ENCODE measurements around the gene FGFBP1.
"Not testable (repeated sequence)": the region's sequence is repeated elsewhere in the genome, so short reads cannot be mapped to it uniquely, and the experiment has no call there.

FGFBP1 gene

DNA sequence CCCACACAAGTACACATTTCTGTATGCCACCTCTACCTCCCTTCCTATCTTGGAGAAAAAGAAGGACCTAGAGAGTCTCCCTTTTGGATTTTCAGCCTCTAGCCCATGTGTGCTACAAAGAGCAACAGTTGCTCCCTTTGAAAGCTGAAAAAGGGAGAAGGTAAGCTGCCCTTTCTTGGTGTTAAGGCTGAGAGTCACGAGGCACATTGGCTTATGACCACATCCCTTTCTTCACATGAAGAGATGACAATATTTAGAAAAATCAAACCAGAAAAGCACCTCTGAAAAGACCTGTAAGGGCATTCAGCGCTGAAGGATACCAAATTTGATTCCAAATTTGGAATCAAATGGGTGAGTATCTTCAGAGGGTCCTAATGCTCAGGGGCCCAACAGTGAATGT lies 6.4 kb upstream of the FGFBP1 start:
- no peak for DNase-seq

DNA sequence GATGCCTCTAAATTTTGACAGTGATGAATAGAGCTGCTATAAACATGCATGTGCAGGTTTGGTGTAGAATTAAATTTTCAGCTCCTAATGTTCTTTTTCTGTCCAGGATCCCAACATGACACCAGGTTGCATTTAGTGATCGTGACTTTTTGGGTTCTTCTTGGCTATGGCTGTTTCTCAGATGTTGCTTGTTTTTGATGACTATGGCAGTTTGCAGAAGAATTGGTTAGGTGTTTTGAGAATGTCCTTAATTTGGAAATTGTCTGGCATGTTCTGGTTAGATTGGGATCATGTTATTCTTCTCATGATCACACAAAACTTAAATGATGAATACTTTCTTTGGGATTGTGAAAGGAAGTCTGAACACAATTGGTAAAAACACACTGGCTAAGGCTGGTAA lies 3.7 kb upstream of the FGFBP1 start:
- no peak for DNase-seq

DNA sequence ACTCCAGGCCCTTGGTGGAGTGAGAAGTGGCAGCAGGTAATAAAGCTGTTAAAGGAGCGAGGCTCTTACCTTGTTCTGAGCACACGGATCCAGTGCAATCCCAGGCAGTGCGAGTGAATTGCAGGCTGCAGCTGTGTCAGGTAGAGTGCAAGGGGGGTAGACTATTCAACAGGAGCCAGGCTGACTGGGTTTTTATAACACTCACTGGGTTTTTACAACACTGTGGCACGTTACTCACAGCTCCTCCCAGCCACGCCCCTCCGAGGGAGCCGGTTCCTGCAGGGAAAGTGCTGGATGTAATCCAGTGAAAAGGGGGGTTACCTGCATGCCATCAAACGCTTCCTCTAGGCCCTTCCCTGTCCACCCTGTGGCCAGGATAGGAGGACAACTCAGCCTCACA lies 358 bp downstream of the FGFBP1 start:
- no peak for DNase-seq

- no peak for DNase-seq
Observed at GRCh38 chr4:15936495-15936894, 2.0 kb downstream of the FGFBP1 start.

DNA sequence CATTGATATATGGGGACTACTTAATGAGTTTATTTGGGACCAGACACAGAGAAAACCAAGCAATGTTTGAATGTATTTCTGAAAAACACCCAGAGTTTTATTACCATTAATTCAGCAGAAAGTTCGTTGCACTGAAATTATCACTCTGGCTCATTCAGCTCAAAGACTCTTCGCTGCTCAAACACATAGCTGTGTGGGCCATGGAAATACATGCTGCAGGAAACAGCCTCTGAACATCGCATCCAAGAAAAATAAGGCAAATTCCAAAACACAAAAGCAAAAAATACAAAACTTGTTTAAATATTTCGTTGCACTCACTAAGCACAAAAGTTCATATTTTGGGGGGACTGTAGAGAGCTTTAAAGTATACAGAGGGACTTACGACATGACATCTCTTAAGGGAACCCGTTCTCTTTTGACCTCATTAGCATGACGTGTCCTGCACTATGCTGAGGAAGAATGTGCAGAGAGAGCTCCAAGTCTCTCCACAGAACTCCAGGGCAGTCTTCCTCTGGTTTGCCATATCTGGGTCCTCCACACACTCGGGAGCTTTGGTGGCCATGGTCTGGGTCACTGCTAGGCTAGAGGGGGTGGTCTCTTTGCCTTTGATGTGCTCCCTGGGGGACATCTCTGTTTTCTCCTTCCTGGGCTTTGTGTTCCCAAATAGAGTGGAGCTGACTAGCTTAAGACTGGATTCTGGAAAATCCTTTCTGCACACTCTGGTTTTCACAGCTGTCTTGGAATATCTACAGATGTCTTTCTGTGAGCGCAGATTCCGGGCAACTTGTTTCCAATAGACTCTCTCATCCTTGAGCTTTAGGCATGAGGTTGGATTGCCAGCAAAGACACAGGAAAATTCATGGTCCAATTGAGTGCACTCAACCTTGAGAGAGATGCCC lies 2.8 kb downstream of the FGFBP1 start:
- no peak for DNase-seq

GRCh38 chr4:15934259-15934658 lies 4.3 kb downstream of the FGFBP1 start:
- no peak for DNase-seq

- no peak for DNase-seq
Observed at GRCh38 chr4:15931451-15932210, 6.9 kb downstream of the FGFBP1 start.

- DNase-seq: no peak
Observed at GRCh38 chr4:15930314-15930713, 8.2 kb downstream of the FGFBP1 start.

DNA sequence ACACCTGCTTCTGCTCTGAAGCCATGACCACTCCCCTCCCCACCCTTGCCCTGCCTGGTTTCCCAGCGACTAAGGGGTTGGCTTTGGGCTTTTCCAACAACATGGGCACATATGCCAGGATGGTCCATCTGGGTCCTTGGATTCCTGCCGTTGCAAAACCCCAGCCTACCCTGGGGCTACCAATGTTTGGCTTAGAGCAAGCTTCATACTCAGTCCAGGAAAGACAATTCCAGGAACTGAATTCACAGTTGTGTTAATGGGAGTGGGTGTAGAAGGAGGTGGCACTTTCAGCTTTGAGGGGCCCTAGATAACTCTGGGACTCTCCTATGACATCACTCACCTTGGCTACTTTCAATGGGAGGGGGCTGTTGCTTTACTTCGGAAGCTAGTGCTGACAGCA lies 9.0 kb downstream of the FGFBP1 start:
- no peak for DNase-seq

DNA sequence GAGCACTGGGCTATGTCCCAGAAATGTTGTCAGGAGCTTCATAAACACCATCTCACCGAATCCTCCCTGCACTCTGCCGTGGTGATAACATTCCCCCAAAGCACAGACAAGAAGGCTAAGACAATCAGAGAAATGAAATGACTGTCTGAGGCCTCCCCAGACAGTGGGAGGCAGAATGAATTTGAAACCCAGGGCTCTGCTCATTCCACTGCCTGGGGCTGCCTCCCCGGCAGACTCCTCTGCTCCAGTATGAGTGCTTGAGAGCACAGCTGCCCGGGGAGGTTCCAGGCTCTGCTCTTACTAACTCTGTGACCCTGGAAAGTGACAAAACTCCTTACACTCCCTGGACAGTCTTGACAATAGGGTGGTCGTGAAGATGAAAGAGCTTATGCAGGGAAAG lies 9.7 kb downstream of the FGFBP1 start:
- no peak for DNase-seq

GRCh38 chr4:15926486-15926885 lies 12.1 kb downstream of the FGFBP1 start:
- no peak for DNase-seq

DNA sequence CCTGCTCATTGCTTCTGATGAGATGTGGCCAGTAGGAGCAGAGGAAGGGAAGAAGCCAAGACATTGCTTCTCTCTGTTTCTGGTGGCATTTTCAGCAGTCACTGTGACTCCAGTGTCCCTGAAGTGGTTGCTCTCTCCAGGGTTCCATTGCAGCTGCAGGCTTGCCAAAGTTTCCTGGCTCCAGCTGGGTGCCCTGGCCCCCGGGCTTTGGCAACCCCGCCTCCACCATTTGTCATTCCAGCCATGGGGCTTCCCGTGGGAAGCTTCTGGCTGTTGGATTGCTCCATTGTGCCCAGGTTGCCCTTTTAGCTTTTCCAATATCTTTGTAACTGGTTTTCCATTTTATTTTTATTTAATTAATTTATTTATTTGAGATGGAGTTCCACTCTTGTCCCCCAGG lies 12.7 kb downstream of the FGFBP1 start:
- DNase-seq: no peak

- no peak for DNase-seq
Observed at GRCh38 chr4:15921592-15921932, 17.0 kb downstream of the FGFBP1 start.

DNA sequence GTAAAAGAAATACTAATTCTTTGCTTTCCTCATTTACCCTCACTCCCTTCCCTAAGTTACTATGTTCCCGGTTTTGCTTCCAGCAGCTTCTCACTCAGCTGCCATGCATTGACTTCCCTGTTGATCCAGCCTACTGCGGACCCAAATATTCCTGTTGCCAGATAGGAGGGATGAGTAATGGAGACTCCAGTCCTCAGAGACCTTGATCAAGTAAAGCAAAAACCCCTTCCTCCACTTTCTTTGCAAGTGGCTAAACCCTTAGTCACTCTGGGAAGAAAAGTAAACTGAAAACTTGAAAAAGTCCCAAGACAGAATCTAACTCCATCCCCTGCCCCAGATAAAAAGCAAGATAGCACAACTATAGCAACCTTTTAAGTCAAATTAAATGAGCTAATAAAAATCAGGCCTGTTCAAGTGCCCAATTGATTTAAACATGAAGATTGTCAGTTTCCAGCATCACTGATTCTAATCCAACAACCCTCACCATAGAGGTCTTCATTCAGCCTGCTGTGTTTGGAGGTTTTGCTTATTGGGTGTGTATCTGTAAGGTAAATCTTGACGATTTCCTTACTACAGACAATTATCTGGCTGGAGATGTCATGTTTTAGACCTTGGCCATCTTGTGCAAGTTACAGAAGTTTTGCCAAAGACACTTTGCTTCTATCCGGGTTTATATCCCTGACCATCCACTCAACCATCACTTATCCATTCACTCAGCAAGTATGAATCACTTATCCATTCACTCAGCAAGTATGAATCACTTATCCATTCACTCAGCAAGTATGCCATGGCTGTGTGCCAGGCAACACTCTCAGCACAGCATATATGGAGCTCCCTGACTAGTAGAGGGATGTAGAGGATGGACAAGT lies 17.6 kb downstream of the FGFBP1 start:
- no peak for DNase-seq

- no peak for DNase-seq
Observed at GRCh38 chr4:15918484-15919129, 19.9 kb downstream of the FGFBP1 start.

GRCh38 chr4:15917297-15917696 lies 21.2 kb downstream of the FGFBP1 start:
- no peak for DNase-seq

DNA sequence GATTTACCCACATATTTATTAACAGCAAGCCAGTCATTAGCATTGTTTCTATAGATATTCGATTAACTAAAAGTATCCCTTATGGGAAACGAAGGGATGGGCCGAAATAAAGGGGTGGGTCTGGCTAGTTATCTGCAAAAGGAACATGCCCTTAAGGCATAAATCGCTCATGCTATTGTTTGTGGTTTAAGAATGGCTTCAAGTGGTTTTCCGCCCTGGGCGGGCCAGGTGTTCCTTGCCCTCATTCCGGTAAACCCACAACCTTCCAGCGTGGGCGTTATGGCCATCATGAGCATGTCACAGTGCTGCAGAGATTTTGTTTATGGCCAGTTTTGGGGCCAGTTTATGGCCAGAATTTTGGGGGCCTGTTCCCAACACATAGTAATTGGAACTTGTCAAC lies 22.2 kb downstream of the FGFBP1 start:
- not testable (repeated sequence) for DNase-seq

DNA sequence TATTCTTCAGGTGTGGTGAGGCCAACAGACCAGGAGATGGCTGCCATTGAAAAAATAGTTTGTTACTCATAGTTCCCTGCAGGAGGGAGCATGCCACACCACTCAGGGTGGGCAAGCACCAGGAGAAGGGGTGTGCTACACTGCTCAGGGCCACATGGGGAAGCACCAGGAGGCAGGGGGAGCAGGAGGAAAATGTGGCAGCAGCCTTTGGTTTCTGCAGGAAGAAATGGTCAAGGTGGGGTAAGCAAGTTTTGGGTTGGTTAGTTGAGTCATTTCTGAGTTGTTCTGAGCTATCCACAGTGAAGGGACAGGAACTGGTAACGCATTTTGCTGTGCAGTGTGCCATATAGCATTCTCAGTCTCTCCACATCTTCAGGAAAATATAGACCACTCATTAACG lies 23.8 kb downstream of the FGFBP1 start:
- DNase-seq: no peak

DNA sequence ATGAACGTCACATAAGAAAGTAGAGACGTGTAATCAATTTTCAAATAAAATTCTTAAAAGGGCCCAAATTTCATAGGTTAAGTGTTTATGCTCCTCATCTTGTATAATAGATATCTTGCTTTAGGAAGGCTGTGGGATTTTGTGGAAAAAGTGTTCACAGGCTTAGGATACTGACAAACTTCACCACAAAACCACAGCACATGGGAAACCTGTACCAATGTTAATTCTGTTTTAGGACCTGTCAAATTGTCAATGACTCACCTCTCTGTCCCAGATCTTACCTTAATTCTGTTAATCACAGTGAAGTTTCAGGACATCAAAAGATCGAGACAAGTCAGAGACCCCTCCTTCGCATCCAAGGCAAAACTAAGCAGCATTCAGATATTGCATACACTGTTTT lies 24.2 kb downstream of the FGFBP1 start:
- no peak for DNase-seq

DNA sequence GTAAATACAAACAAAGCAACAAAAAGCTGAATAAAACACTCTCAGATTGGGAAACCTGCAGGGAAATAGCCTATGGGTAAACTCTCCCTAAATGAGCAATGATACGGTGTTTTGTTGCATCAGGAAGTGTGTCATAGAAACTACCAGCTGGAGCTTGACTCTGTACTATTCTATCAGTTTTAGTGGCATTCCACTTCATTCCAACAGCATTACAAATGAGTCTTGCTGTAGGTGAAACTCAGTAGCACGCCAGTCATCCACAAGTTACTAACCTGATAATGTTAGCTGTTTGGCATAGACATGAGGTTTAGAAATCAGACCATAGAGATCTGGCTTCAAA lies 24.9 kb downstream of the FGFBP1 start:
- DNase-seq: no peak

DNA sequence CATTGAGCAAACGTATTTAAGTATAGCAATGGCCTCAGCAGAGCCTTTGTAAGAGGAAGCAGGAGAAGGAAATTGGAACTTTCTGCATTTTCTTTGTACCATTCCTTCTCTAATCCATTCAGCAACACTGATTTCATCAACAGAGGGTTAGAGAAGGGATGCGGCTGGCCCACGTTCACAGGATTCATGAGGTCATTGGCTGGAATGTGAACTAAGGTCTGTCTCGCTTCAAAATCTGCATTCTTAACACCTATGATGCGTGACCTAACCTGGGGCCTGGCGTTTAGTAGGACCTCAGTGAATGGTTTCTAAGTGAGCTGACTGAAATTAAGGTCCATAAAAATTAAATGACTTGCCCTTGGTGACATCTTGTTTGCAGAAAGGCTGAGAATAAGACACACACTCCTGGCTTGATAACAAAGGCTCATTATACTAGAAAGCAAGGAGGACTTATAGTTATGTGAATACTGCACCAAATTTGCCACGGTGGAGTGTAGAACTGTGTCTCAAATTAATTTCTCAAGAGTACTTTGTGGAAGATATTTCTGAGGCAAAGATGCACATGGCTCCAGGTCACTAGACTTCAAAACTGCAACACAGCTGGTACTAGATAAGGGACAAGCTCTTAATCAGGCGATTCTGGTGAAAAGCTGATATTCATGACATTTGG lies 25.4 kb downstream of the FGFBP1 start:
- DNase-seq: no peak

DNA sequence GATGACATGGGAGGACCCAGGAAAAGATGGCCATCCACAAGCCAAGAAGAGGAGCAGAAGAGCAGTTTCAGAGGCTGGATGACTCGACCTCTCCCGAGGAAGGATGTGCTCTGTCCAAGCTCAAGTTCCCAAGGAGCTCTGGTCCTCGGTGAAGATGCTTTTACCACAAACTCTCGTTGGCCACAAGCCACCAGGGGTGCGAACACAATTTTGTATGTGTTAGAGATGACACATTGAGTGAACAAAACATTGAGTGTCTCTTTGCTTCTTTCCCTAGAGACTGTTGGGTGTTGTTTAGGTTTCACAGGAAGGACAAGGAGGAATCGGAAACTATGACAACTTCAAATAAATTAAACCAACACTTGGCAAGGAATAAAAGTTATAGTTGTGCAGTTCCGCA lies 26.3 kb downstream of the FGFBP1 start:
- no peak for DNase-seq

All from DMS 273 treated with DMSO at 0.1 percent for 48 hours (cell line).